HepG2 (cell line): Measurements from ENCODE around the gene PEPD. TPM values are rescaled to one million over a fixed set of nuclear protein-coding genes. Genes with fewer than 3 reads are reported as not detected.

Source experiments
- ATF7-NPFF ChIP-seq: sonication (generic); formaldehyde crosslinking; IDR thresholded peaks from 2 replicates; pipeline ENCODE4 v1.8.1; 2023; ENCODE audit warnings: mild to moderate bottlenecking, low read depth, missing genetic modification reagents, moderate library complexity
- CBX2 ChIP-seq, 2 experiments: fragments of 200-600 bp in 1 of 2; sonication (generic); formaldehyde crosslinking in 1 of 2; IDR thresholded peaks; 2 replicates each; pipeline versions ENCODE4 v1.7.0 to v1.8.1; 2018 to 2022; ENCODE audit warnings: low read depth in 2 of 2, low read length in 1 of 2, mild to moderate bottlenecking in 1 of 2, missing genetic modification reagents in 1 of 2
- EED ChIP-seq: sonication (generic); formaldehyde crosslinking; IDR thresholded peaks from 2 replicates; pipeline ENCODE4 v1.5.0; 2020; ENCODE audit warnings: mild to moderate bottlenecking, missing genetic modification reagents
- ETS1 ChIP-seq: sonication (generic); formaldehyde crosslinking; IDR thresholded peaks from 2 replicates; pipeline ENCODE4 v1.4.0; 2020; ENCODE audit warnings: missing genetic modification reagents
- FOXJ3 ChIP-seq: sonication (generic); formaldehyde crosslinking; IDR thresholded peaks from 2 replicates; pipeline ENCODE4 v1.4.0; 2020; ENCODE audit warnings: missing genetic modification reagents, mild to moderate bottlenecking, borderline replicate concordance
- FOXO1 ChIP-seq: sonication (generic); formaldehyde crosslinking; IDR thresholded peaks from 2 replicates; pipeline ENCODE4 v1.4.0; 2020; ENCODE audit warnings: missing genetic modification reagents
- HNRNPUL1 ChIP-seq: fragments of 200-400 bp; formaldehyde crosslinking; IDR thresholded peaks from 2 replicates; pipeline ENCODE4 v1.6.1; 2017; ENCODE audit warnings: low read depth, mild to moderate bottlenecking, low read length, moderate library complexity
- MTA1 ChIP-seq: sonication (generic); formaldehyde crosslinking; IDR thresholded peaks from 2 replicates; pipeline ENCODE4 v1.4.0; 2020; ENCODE audit warnings: missing genetic modification reagents, mild to moderate bottlenecking, borderline replicate concordance
- PAWR ChIP-seq: sonication (generic); formaldehyde crosslinking; IDR thresholded peaks from 2 replicates; pipeline ENCODE4 v1.4.0; 2020; ENCODE audit warnings: missing genetic modification reagents, mild to moderate bottlenecking, borderline replicate concordance
- PHB2 ChIP-seq: fragments of 450-650 bp; IDR thresholded peaks from 2 replicates; pipeline ENCODE4 v1.6.1; 2018; ENCODE audit not compliant: partially characterized antibody
- RBAK ChIP-seq: sonication (generic); formaldehyde crosslinking; IDR thresholded peaks from 2 replicates; pipeline ENCODE4 v1.5.1; 2020; ENCODE audit warnings: mild to moderate bottlenecking, missing genetic modification reagents
- SMC3 ChIP-seq: IDR thresholded peaks from 2 replicates; pipeline ENCODE4 v1.6.1; 2011; ENCODE audit warnings: low read length, improper control_type of control experiment
- SOX6 ChIP-seq, 2 experiments: fragments of 450-650 bp in 1 of 2; sonication (generic) in 1 of 2; formaldehyde crosslinking in 1 of 2; IDR thresholded peaks; 2 replicates each; pipeline versions ENCODE4 v1.4.0 to v1.6.1; 2017 to 2020; ENCODE audit warnings: antibody characterized with exemption in 1 of 2, mild to moderate bottlenecking in 1 of 2, missing genetic modification reagents in 1 of 2
- TBX2 ChIP-seq: sonication (generic); formaldehyde crosslinking; IDR thresholded peaks from 2 replicates; pipeline ENCODE4 v1.5.0; 2020; ENCODE audit warnings: missing genetic modification reagents, mild to moderate bottlenecking, borderline replicate concordance
- THAP11 ChIP-seq: IDR thresholded peaks from 2 replicates; pipeline ENCODE4 v1.6.1; 2016; ENCODE audit warnings: missing biosample characterization, missing genetic modification reagents
- ZNF17 ChIP-seq: sonication (generic); formaldehyde crosslinking; IDR thresholded peaks from 2 replicates; pipeline ENCODE4 v1.5.0; 2020; ENCODE audit warnings: mild to moderate bottlenecking, missing genetic modification reagents
- ZNF207 ChIP-seq: fragments of 450-650 bp; IDR thresholded peaks from 2 replicates; pipeline ENCODE4 v1.6.1; 2016; ENCODE audit warnings: antibody characterized with exemption, borderline replicate concordance
- ZNF446 ChIP-seq: sonication (generic); formaldehyde crosslinking; IDR thresholded peaks from 2 replicates; pipeline ENCODE4 v1.5.0; 2020; ENCODE audit warnings: mild to moderate bottlenecking, missing genetic modification reagents
- ZNF547 ChIP-seq: sonication (generic); formaldehyde crosslinking; IDR thresholded peaks from 2 replicates; pipeline ENCODE4 v1.5.1; 2020; ENCODE audit warnings: mild to moderate bottlenecking, missing genetic modification reagents
- ZNF724P ChIP-seq: sonication (generic); formaldehyde crosslinking; IDR thresholded peaks from 2 replicates; pipeline ENCODE4 v1.8.0; 2022; ENCODE audit warnings: missing genetic modification reagents, borderline replicate concordance
- ZNF75D ChIP-seq: sonication (generic); formaldehyde crosslinking; IDR thresholded peaks from 2 replicates; pipeline ENCODE4 v1.8.1; 2023; ENCODE audit warnings: missing genetic modification reagents, mild to moderate bottlenecking, borderline replicate concordance
- ZNF773 ChIP-seq: sonication (generic); formaldehyde crosslinking; IDR thresholded peaks from 2 replicates; pipeline ENCODE4 v1.4.0; 2020; ENCODE audit warnings: missing genetic modification reagents, borderline replicate concordance
- ZSCAN20 ChIP-seq: sonication (generic); formaldehyde crosslinking; IDR thresholded peaks from 2 replicates; pipeline ENCODE4 v1.4.0; 2020; ENCODE audit warnings: missing genetic modification reagents, mild to moderate bottlenecking, borderline replicate concordance
- ZSCAN9 ChIP-seq: IDR thresholded peaks from 2 replicates; pipeline ENCODE4 v1.6.1; 2016; ENCODE audit warnings: borderline replicate concordance
- polyA plus RNA-seq, 8 experiments: library from polyadenylated mRNA; depleted of rRNA in 3 of 8; stranded (reverse) in 7 of 8; unstranded in 1 of 8; fragments of >200 nt; fragmentation: Illumina TruSeq in 4 of 8; extraction: Trizol in 4 of 8; gene quantifications; 2 replicates each; pipeline versions ENCODE4 v1.2.1 to v1.2.3, GENCODE V29; 2011 to 2016; ENCODE audit warnings: low read depth in 4 of 8, missing spikeins in 1 of 8, mixed read lengths in 1 of 8; ENCODE audit not compliant: insufficient read depth in 1 of 8
- total RNA-seq, 5 experiments: library from RNA; depleted of rRNA; stranded (reverse); fragments of >200 nt; fragmentation: Illumina TruSeq; extraction: Trizol; gene quantifications; 2 replicates each; pipeline ENCODE4 v1.2.3, GENCODE V29; 2016; ENCODE audit warnings: low read depth in 1 of 5
- TF ChIP-seq, protein P1 (sequence below): sonication (generic); formaldehyde crosslinking; IDR thresholded peaks from 2 replicates; pipeline ENCODE4 v1.8.0; 2022; ENCODE audit warnings: mild to moderate bottlenecking, missing genetic modification reagents

PEPD gene
- total and polyA plus RNA-seq, 2 of the 13 experiments (the other 11 are each of a cell fraction or from before 2014, with no cell fraction given): 60.7 to 75.1 TPM

- TF ChIP-seq, protein P1, sequence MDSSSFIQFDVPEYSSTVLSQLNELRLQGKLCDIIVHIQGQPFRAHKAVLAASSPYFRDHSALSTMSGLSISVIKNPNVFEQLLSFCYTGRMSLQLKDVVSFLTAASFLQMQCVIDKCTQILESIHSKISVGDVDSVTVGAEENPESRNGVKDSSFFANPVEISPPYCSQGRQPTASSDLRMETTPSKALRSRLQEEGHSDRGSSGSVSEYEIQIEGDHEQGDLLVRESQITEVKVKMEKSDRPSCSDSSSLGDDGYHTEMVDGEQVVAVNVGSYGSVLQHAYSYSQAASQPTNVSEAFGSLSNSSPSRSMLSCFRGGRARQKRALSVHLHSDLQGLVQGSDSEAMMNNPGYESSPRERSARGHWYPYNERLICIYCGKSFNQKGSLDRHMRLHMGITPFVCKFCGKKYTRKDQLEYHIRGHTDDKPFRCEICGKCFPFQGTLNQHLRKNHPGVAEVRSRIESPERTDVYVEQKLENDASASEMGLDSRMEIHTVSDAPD (CRISPR knock-in tag): no peak
- TF ChIP-seq FOXO1 (CRISPR knock-in tag) (no peak), ATF7-NPFF (peak; percentile 81; the same call in 1 of the 2 replicates), SOX6 (IDR thresholded peaks at IDR 0.05) (no peak), SOX6 (CRISPR knock-in tag; IDR thresholded peaks at IDR 0.05) (no peak), ZNF207 (no peak), ZNF446 (CRISPR knock-in tag) (no peak), HNRNPUL1 (no peak), ZNF724P (CRISPR knock-in tag) (peak; percentile 68; the same call in 1 of the 2 replicates), EED (CRISPR knock-in tag) (no peak), RBAK (CRISPR knock-in tag) (no peak), MTA1 (CRISPR knock-in tag) (no peak), PHB2 (no peak), FOXJ3 (CRISPR knock-in tag) (no peak), SMC3 (no peak), ZSCAN9 (CRISPR knock-in tag) (0 out of 2 replicates have a peak, but pooled peaks have one; percentile 5), ZNF547 (CRISPR knock-in tag) (peak; percentile 55), ZNF75D (CRISPR knock-in tag) (no peak), THAP11 (CRISPR knock-in tag) (no peak), CBX2 (IDR thresholded peaks at IDR 0.05; ENCODE audit: low read depth, low read length) (no peak), CBX2 (CRISPR knock-in tag; IDR thresholded peaks at IDR 0.05; ENCODE audit: low read depth) (no peak), ZNF773 (CRISPR knock-in tag) (peak; percentile 69; the same call in 1 of the 2 replicates), PAWR (CRISPR knock-in tag) (no peak), ZNF17 (no peak), ZSCAN20 (CRISPR knock-in tag) (no peak), ETS1 (no peak), TBX2 (CRISPR knock-in tag) (no peak; the same call in 1 of the 2 replicates)
Measured at GRCh38 chr19:33373453-33374235, 147.9 kb downstream of the PEPD start, which contains the start of gene CEBPG (continued).
